Fibroblast of lung (primary cell): ENCODE data around the gene ACP4. TPM values are rescaled to one million over a fixed set of nuclear protein-coding genes. Genes with fewer than 3 reads are reported as not detected.
A peak's percentile ranks its signal among the peaks of the same experiment; 100 is the strongest.

ENCODE experiments used
- DNase-seq, 2 donors: peaks; one replicate each; pipeline versions ENCODE4 v3.0.0 to v3.0.0-alpha.2; 2010; ENCODE audit warnings: low read depth in 2 of 2
- H2AFZ ChIP-seq: 2 replicates; pipeline ENCODE4 v1.5.1; 2012; ENCODE audit warnings: low read length, control low read depth, inconsistent platforms
- H3K27ac ChIP-seq: 2 replicates; pipeline ENCODE4 v1.5.1; 2011; ENCODE audit warnings: low read length, control low read depth; ENCODE audit not compliant: insufficient read depth
- H3K27me3 ChIP-seq: 2 replicates; pipeline ENCODE4 v1.5.1; 2011; ENCODE audit warnings: mild to moderate bottlenecking, low read length; ENCODE audit not compliant: control insufficient read depth, insufficient read depth
- H3K36me3 ChIP-seq: 2 replicates; pipeline ENCODE4 v1.5.1; 2011; ENCODE audit warnings: low read length; ENCODE audit not compliant: control insufficient read depth, insufficient read depth
- H3K4me1 ChIP-seq: 2 replicates; pipeline ENCODE4 v1.5.1; 2011; ENCODE audit warnings: low read length; ENCODE audit not compliant: control insufficient read depth, insufficient read depth; ENCODE audit errors: extremely low read depth
- H3K4me2 ChIP-seq: 2 replicates; pipeline ENCODE4 v1.5.1; 2011; ENCODE audit warnings: low read length, control low read depth; ENCODE audit not compliant: insufficient read depth; ENCODE audit errors: extremely low read depth
- H3K4me3 ChIP-seq, 4 experiments: fragments of 200-600 bp in 1 of 4; sonication (generic) in 1 of 4; replicated peaks in 1 of 4; 2 replicates each; pipeline ENCODE4 v1.5.1; 2011 to 2016; ENCODE audit warnings: low read length in 4 of 4, low read depth in 3 of 4, mild to moderate bottlenecking in 3 of 4, control low read depth in 2 of 4, inconsistent platforms in 1 of 4, mixed read lengths in 1 of 4; ENCODE audit not compliant: insufficient read depth in 1 of 4; ENCODE audit errors: control extremely low read depth in 1 of 4
- H3K79me2 ChIP-seq: 2 replicates; pipeline ENCODE4 v1.5.1; 2012; ENCODE audit warnings: mild to moderate bottlenecking, low read length, inconsistent platforms; ENCODE audit not compliant: control insufficient read depth, insufficient read depth
- H3K9ac ChIP-seq: 2 replicates; pipeline ENCODE4 v1.5.1; 2011; ENCODE audit warnings: mild to moderate bottlenecking, low read length, control low read depth; ENCODE audit not compliant: insufficient read depth
- H3K9me3 ChIP-seq: 2 replicates; pipeline ENCODE4 v1.5.1; 2012; ENCODE audit warnings: low read depth, low read length; ENCODE audit not compliant: control insufficient read depth, insufficient read depth
- H4K20me1 ChIP-seq: 2 replicates; pipeline ENCODE4 v1.5.1; 2011; ENCODE audit warnings: low read length; ENCODE audit not compliant: control insufficient read depth, insufficient read depth; ENCODE audit errors: extremely low read depth
- CTCF ChIP-seq, 2 donors: IDR thresholded peaks in 1 of 2; conservative IDR thresholded peaks in 1 of 2; 1 replicate in 1 of 2; 2 replicates in 1 of 2; pipeline ENCODE4 v1.5.1; 2011 to 2012; ENCODE audit warnings: low read length in 2 of 2, control low read depth in 1 of 2, inconsistent platforms in 1 of 2, low read depth in 1 of 2, mild to moderate bottlenecking in 1 of 2
- EZH2 ChIP-seq: IDR thresholded peaks from 2 replicates; pipeline ENCODE4 v1.5.1; 2012; ENCODE audit warnings: low read length, control low read depth, mild to moderate bottlenecking; ENCODE audit errors: missing control alignments
- polyA plus RNA-seq, 2 donors: library from polyadenylated mRNA; depleted of rRNA in 1 of 2; stranded (reverse) in 1 of 2; unstranded in 1 of 2; fragments of >200 nt; gene quantifications; 2 replicates each; pipeline ENCODE4 v1.2.1, GENCODE V29; 2011 to 2012; ENCODE audit warnings: missing spikeins in 1 of 2
- total RNA-seq: library from RNA; depleted of rRNA; stranded (reverse); fragments of >200 nt; gene quantifications from 2 replicates; pipeline ENCODE4 v1.2.1, GENCODE V29; 2014

Gene ACP4
- total and polyA plus RNA-seq, 2 donors (not counting 1 experiment from before 2014, with no cell fraction given) = not detected

DNA sequence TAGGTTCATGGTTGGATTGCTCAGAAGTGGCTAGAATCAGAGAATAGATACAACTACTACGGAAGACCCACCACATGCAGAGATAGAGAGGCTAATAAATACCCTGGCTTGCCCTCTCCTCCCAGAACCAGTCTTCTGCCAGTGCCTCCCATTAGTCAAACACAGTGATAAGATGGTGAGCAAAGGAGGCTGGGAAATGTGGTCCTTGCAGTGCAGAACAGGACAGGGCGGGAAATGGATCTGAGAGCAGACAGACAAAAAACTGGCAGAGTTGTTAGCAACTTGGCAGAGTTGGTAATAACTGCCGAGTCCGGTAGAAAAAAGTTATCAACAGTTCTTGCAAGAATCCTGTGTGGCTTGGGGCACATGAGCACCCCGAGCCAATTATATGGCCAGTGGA, 24.7 kb downstream of the ACP4 start:
- TF ChIP-seq EZH2 (no peak), CTCF (conservative IDR thresholded peaks at IDR 0.05 in 1 of 2, IDR thresholded peaks at IDR 0.05 in 1 of 2; ENCODE audit: low read depth in 1 of 2, low read length in 2 of 2) (no peak)
- no peak overlapping the region for H2AFZ ChIP-seq
- H3K79me2 ChIP-seq = no peaks in the 10 kb centered on the region

DNA sequence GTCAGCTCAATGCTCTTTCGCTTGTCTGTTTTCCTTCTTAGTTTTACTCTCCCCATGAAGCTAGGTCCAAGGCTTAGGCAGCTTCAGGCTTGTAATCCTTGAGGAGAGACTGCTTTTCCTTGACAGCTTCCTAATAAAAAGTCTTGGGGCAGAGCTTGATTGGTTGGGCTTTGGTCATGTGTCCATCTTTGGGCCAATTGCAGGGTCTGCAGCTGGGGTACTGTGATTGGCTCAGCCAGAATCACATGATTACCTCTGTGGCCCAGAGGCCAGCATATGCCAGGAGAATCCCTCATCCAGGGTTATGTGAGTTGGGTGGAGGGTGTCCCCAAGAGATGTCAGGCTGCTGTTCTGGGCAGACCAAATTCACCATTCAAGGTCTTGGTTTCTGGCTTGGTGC, 25.2 kb downstream of the ACP4 start:
- TF ChIP-seq CTCF (conservative IDR thresholded peaks at IDR 0.05 in 1 of 2, IDR thresholded peaks at IDR 0.05 in 1 of 2; ENCODE audit: low read depth in 1 of 2, low read length in 2 of 2) (no peak), EZH2 (no peak)
- H3K36me3 ChIP-seq = no peaks in the 10 kb centered on the region
- H3K4me1 ChIP-seq = no peaks in the 10 kb centered on the region
- H3K27ac ChIP-seq = no peak overlapping the region
- H2AFZ ChIP-seq = no peak overlapping the region
- no peaks in the 10 kb centered on the region for H3K79me2 ChIP-seq
- DNase-seq = no peak
- peaks cover 9% of the 10 kb centered on the region for H3K27me3 ChIP-seq
- H3K9me3 ChIP-seq = no peaks in the 10 kb centered on the region
- no peaks in the 10 kb centered on the region for H4K20me1 ChIP-seq
- no peak overlapping the region for H3K4me2 ChIP-seq
- H3K9ac ChIP-seq = no peak overlapping the region
- no peak overlapping the region for H3K4me3 ChIP-seq

More for the DNA sequence above, 24.7 kb downstream of the ACP4 start:
- H3K9me3 ChIP-seq = no peaks in the 10 kb centered on the region
- H3K27ac ChIP-seq = no peak overlapping the region
- no peaks in the 10 kb centered on the region for H3K4me1 ChIP-seq
- H3K36me3 ChIP-seq = no peaks in the 10 kb centered on the region
- no peak overlapping the region for H3K9ac ChIP-seq
- H4K20me1 ChIP-seq = no peaks in the 10 kb centered on the region
- H3K4me2 ChIP-seq = no peak overlapping the region
- no peak for DNase-seq
- H3K4me3 ChIP-seq = no peak overlapping the region
- H3K27me3 ChIP-seq = peaks cover 7% of the 10 kb centered on the region

GRCh38 chr19:50817941-50818858, 28.0 kb downstream of the ACP4 start:
- Histone ChIP-seq H3K4me2 (peak overlapping the region; percentile 32), H3K79me2 (no peaks in the 10 kb centered on the region), H3K4me3 (peak overlapping the region; percentile 22 to 49 (median 34)), H4K20me1 (no peaks in the 10 kb centered on the region), H3K9ac (peak overlapping the region; percentile 4), H3K27ac (no peak overlapping the region), H3K36me3 (no peaks in the 10 kb centered on the region), H2AFZ (peak overlapping the region; percentile 52), H3K4me1 (no peaks in the 10 kb centered on the region), H3K9me3 (no peaks in the 10 kb centered on the region), H3K27me3 (peaks cover 16% of the 10 kb centered on the region)
- no peak for TF ChIP-seq EZH2
- TF ChIP-seq CTCF (conservative IDR thresholded peaks at IDR 0.05 in 1 of 2, IDR thresholded peaks at IDR 0.05 in 1 of 2; ENCODE audit: low read depth in 1 of 2, low read length in 2 of 2) = no peak
- DNase-seq = no peak
